IMR-90 (cell line): Measurements from ENCODE around the gene RBMS3. TPM values are rescaled to one million over a fixed set of nuclear protein-coding genes. Genes with fewer than 3 reads are reported as not detected.

Source experiments
- ATAC-seq: fragments of 200-7000 bp; cut with Tn5 transposase; 2 replicates; pipeline ENCODE4 v1.9.1; 2020; ENCODE audit warnings: low read depth, mild to moderate bottlenecking, moderate library complexity
- BruUV-seq: library from RNA; stranded (reverse); fragments of 400-500 nt; replicated peaks from 2 replicates; lab custom pipeline; 2021; lab: Mats Ljungman, UMichigan
- CTCF ChIA-PET: fragments of 300-600 bp; formaldehyde crosslinking; extraction: SDS; loops from one replicate; lab custom pipeline; 2021; ENCODE audit warnings: antibody characterized with exemption; lab: Yijun Ruan, JAX
- POLR2A ChIA-PET: fragments of 300-600 bp; sonication (Branson Sonifier 250); formaldehyde crosslinking; loops from one replicate; lab custom pipeline; 2022; ENCODE audit warnings: antibody characterized with exemption; ENCODE audit not compliant: unreplicated experiment; lab: Charles Lee
- DNase-seq: peaks from one replicate; pipeline ENCODE4 v3.0.0; 2013
- H2AFZ ChIP-seq: replicated peaks from 2 replicates; pipeline ENCODE3; 2013; ENCODE audit warnings: low read length, mild to moderate bottlenecking; ENCODE audit not compliant: poor library complexity
- H2AK5ac ChIP-seq: 2 replicates; pipeline ENCODE4 v1.6.1; 2013; ENCODE audit warnings: low read depth, low read length, inconsistent platforms
- H2AK9ac ChIP-seq: replicated peaks from 2 replicates; pipeline ENCODE3; 2013; ENCODE audit warnings: mild to moderate bottlenecking, low read depth, low read length, moderate library complexity; ENCODE audit not compliant: poor library complexity
- H2BK120ac ChIP-seq: 2 replicates; pipeline ENCODE4 v1.6.1; 2013; ENCODE audit warnings: low read depth, low read length, inconsistent platforms
- H2BK15ac ChIP-seq: 3 replicates; pipeline ENCODE4 v1.6.1; 2013; ENCODE audit warnings: low read depth, low read length, inconsistent platforms
- H2BK20ac ChIP-seq: 2 replicates; pipeline ENCODE4 v1.6.1; 2013; ENCODE audit warnings: low read depth, mild to moderate bottlenecking, inconsistent platforms, low read length, moderate library complexity
- H2BK5ac ChIP-seq: 2 replicates; pipeline ENCODE4 v1.6.1; 2013; ENCODE audit warnings: mild to moderate bottlenecking, low read depth, low read length, inconsistent platforms; ENCODE audit not compliant: poor library complexity, severe bottlenecking
- H3K14ac ChIP-seq: replicated peaks from 2 replicates; pipeline ENCODE4 v1.6.1; 2013; ENCODE audit warnings: low read depth, low read length, inconsistent platforms
- H3K18ac ChIP-seq: 2 replicates; pipeline ENCODE4 v1.6.1; 2013; ENCODE audit warnings: low read depth, low read length, control low read depth
- H3K23ac ChIP-seq: 2 replicates; pipeline ENCODE4 v1.6.1; 2013; ENCODE audit warnings: low read depth, low read length, inconsistent platforms
- H3K27ac ChIP-seq: 2 replicates; pipeline ENCODE4 v1.5.1; 2013; ENCODE audit warnings: mild to moderate bottlenecking, control low read depth, low read length; ENCODE audit not compliant: insufficient read depth
- H3K27me3 ChIP-seq: 2 replicates; pipeline ENCODE4 v1.6.1; 2013; ENCODE audit warnings: low read length; ENCODE audit not compliant: control insufficient read depth, insufficient read depth
- H3K36me3 ChIP-seq: 2 replicates; pipeline ENCODE4 v1.6.1; 2013; ENCODE audit warnings: low read length, mixed read lengths; ENCODE audit not compliant: control insufficient read depth, insufficient read depth
- H3K4ac ChIP-seq: 2 replicates; pipeline ENCODE4 v1.6.1; 2013; ENCODE audit warnings: low read depth, low read length, inconsistent platforms
- H3K4me1 ChIP-seq: 2 replicates; pipeline ENCODE4 v1.6.1; 2013; ENCODE audit warnings: low read length, mixed read lengths; ENCODE audit not compliant: control insufficient read depth, insufficient read depth
- H3K4me2 ChIP-seq: 2 replicates; pipeline ENCODE4 v1.6.1; 2013; ENCODE audit warnings: low read depth, mild to moderate bottlenecking, control low read depth, low read length, moderate library complexity
- H3K4me3 ChIP-seq: 2 replicates; pipeline ENCODE4 v1.5.1; 2013; ENCODE audit warnings: low read depth, mild to moderate bottlenecking, control low read depth, low read length, moderate library complexity; ENCODE audit not compliant: insufficient read depth
- H3K56ac ChIP-seq: 2 replicates; pipeline ENCODE4 v1.6.1; 2013; ENCODE audit warnings: low read length, inconsistent platforms; ENCODE audit not compliant: insufficient read depth; ENCODE audit errors: extremely low read depth
- H3K79me1 ChIP-seq, 2 experiments: 2 replicates each; pipeline ENCODE4 v1.6.1; 2013; ENCODE audit warnings: low read length in 2 of 2, inconsistent platforms in 1 of 2, low read depth in 1 of 2
- H3K9ac ChIP-seq: 2 replicates; pipeline ENCODE4 v1.6.1; 2013; ENCODE audit warnings: low read depth, low read length, control low read depth
- H3K9me1 ChIP-seq: 2 replicates; pipeline ENCODE4 v1.6.1; 2013; ENCODE audit warnings: low read length, inconsistent platforms; ENCODE audit not compliant: insufficient read depth
- H3K9me3 ChIP-seq: 2 replicates; pipeline ENCODE4 v1.6.1; 2013; ENCODE audit warnings: low read length; ENCODE audit not compliant: control insufficient read depth, insufficient read depth
- H4K20me1 ChIP-seq: 2 replicates; pipeline ENCODE4 v1.6.1; 2013; ENCODE audit warnings: low read length, inconsistent platforms; ENCODE audit not compliant: insufficient read depth
- H4K5ac ChIP-seq: 2 replicates; pipeline ENCODE4 v1.6.1; 2013; ENCODE audit warnings: mild to moderate bottlenecking, low read depth, low read length, control low read depth
- H4K8ac ChIP-seq, 2 experiments: 2 replicates each; pipeline ENCODE4 v1.6.1; 2013; ENCODE audit warnings: low read depth in 2 of 2, low read length in 2 of 2, control low read depth in 1 of 2, inconsistent platforms in 1 of 2
- H4K91ac ChIP-seq: 2 replicates; pipeline ENCODE4 v1.6.1; 2013; ENCODE audit warnings: low read depth, low read length, inconsistent platforms; ENCODE audit not compliant: insufficient read depth
- RAD21 ChIP-seq: IDR thresholded peaks from 2 replicates; pipeline ENCODE4 v1.6.1; 2012; ENCODE audit warnings: low read length, improper control_type of control experiment
- USF2 ChIP-seq: fragments of 150-350 bp; IDR thresholded peaks from 2 replicates; pipeline ENCODE4 v1.6.1; 2017; ENCODE audit warnings: mild to moderate bottlenecking, antibody characterized with exemption, low read length, low read depth
- WGBS, 2 experiments: methylation state at CpG; one replicate each; pipeline versions ENCODE4 v1.1.5 to v1.1.7; 2013; ENCODE audit warnings: missing lambda C conversion rate in 2 of 2; ENCODE audit not compliant: insufficient read length in 1 of 2; ENCODE audit errors: extremely low coverage in 2 of 2; 5-methylcytosine and 5-hydroxymethylcytosine counted together
- dilution Hi-C: fragments of 300-500 bp; cut with HindIII; formaldehyde crosslinking; loops from one replicate; pipeline ENCODE4 v1.14.3; 2018; ENCODE audit warnings: low sequenced_read_pairs; ENCODE audit not compliant: unreplicated experiment
- in situ Hi-C: fragments of 300-500 bp; cut with MboI; formaldehyde crosslinking; loops from 3 replicates; pipeline ENCODE4 v1.14.3; 2019; ENCODE audit warnings: low sequenced_read_pairs, inconsistent platforms, mixed read lengths
- intact Hi-C: fragments of 100-400 bp; cut with micrococcal nuclease; formaldehyde crosslinking; loops from 2 replicates; pipeline ENCODE4 v1.10.0; 2022
- polyA plus RNA-seq, 3 experiments: library from polyadenylated mRNA; depleted of rRNA; stranded (reverse); fragments of >200 nt; gene quantifications; 2 replicates each; pipeline ENCODE4 v1.2.3, GENCODE V29; 2012; ENCODE audit warnings: low replicate concordance in 1 of 3
- total RNA-seq: library from RNA; depleted of rRNA; stranded (reverse); fragments of >200 nt; gene quantifications from 2 replicates; pipeline ENCODE4 v1.2.3, GENCODE V29; 2012

RBMS3 gene
- total and polyA plus RNA-seq, 2 of the 4 experiments (the other 2 are of a cell fraction) = 15.2 to 127 TPM

- no peak overlapping the region for H3K27ac ChIP-seq
- no peak overlapping the region for H3K4ac ChIP-seq
- no peak overlapping the region for H2AK9ac ChIP-seq
- H3K79me1 ChIP-seq = peaks cover 12 to 56% of the 10 kb centered on the region in 2 experiments
- in situ Hi-C loops (no loop called here), intact Hi-C loops (no loop called here), dilution Hi-C loops (no loop called here)
- H4K20me1 ChIP-seq = peaks cover 16% of the 10 kb centered on the region
- H2BK5ac ChIP-seq = no peak overlapping the region
- no peak overlapping the region for H2BK120ac ChIP-seq
- H3K4me3 ChIP-seq = no peak overlapping the region
- peak; percentile 63 for DNase-seq
- TF ChIP-seq USF2 (no peak), RAD21 (no peak)
- H3K18ac ChIP-seq = no peak overlapping the region
- ChIA-PET POLR2A (no interaction called here), CTCF (interaction anchor here (0.6 kb wide), 2 partner anchors 41 to 736 kb away, joined by 3 to 4 read pairs; no protein-coding TSS in a partner anchor)
- no peaks in the 10 kb centered on the region for H3K36me3 ChIP-seq
- H3K27me3 ChIP-seq = no peaks in the 10 kb centered on the region
- H3K9me3 ChIP-seq = no peaks in the 10 kb centered on the region
- ATAC-seq = peak; percentile 52
- no peak overlapping the region for H4K5ac ChIP-seq
- no peak overlapping the region for H4K8ac ChIP-seq
- no peak overlapping the region for H2BK15ac ChIP-seq
- no CpG with 5 or more reads among the region's 4 CpGs for WGBS, 2 experiments
- H2AK5ac ChIP-seq = no peak overlapping the region
- peaks cover 7% of the 10 kb centered on the region; the same call in 1 of the 2 replicates for H3K9me1 ChIP-seq
- H3K9ac ChIP-seq = no peak overlapping the region
- no peak overlapping the region for H3K14ac ChIP-seq
- H3K23ac ChIP-seq = peak overlapping the region; percentile 43; the same call in 1 of the 2 replicates
- H3K4me1 ChIP-seq = peaks cover 6% of the 10 kb centered on the region
- H2AFZ ChIP-seq = no peak overlapping the region
- no peak overlapping the region; the same call in 1 of the 2 replicates for H3K4me2 ChIP-seq
- H2BK20ac ChIP-seq = no peak overlapping the region; the same call in 1 of the 2 replicates
- H4K91ac ChIP-seq = no peak overlapping the region
- BruUV-seq = no TSS peak
- no peak overlapping the region for H3K56ac ChIP-seq
Observed at GRCh38 chr3:29329986-29330890, 49.4 kb downstream of the RBMS3 start.
